ENCODE data around the gene METTL23.
"Not testable (repeated sequence)": the region's sequence is repeated elsewhere in the genome, so short reads cannot be mapped to it uniquely, and the experiment has no call there.

Gene METTL23

GRCh38 chr17:76691379-76692191 lies 35.1 kb upstream of the METTL23 start:
- DNase-seq (ENCODE audit: low read depth in 2 of 3, low spot score in 2 of 3): no peak

GRCh38 chr17:76695059-76695831 lies 31.4 kb upstream of the METTL23 start:
- no peak for DNase-seq (ENCODE audit: low read depth in 2 of 3, low spot score in 2 of 3)

- no peak for DNase-seq (ENCODE audit: low read depth in 2 of 3, low spot score in 2 of 3)
Measured at GRCh38 chr17:76696763-76697701, 29.6 kb upstream of the METTL23 start.

GRCh38 chr17:76697702-76698465 lies 28.8 kb upstream of the METTL23 start:
- no peak for DNase-seq (ENCODE audit: low read depth in 2 of 3, low spot score in 2 of 3)

GRCh38 chr17:76698466-76698977 lies 28.1 kb upstream of the METTL23 start:
- not testable (repeated sequence) for DNase-seq (ENCODE audit: low read depth in 2 of 3, low spot score in 2 of 3)

- DNase-seq (ENCODE audit: low read depth in 2 of 3, low spot score in 2 of 3): no peak
Measured at GRCh38 chr17:76700270-76700616, 26.4 kb upstream of the METTL23 start.

GRCh38 chr17:76700617-76701470 lies 25.8 kb upstream of the METTL23 start:
- no peak for DNase-seq (ENCODE audit: low read depth in 2 of 3, low spot score in 2 of 3)

- no peak for DNase-seq (ENCODE audit: low read depth in 2 of 3, low spot score in 2 of 3)
Measured at GRCh38 chr17:76701471-76701967, 25.1 kb upstream of the METTL23 start.

- no peak for DNase-seq (ENCODE audit: low read depth in 2 of 3, low spot score in 2 of 3)
Measured at GRCh38 chr17:76702076-76702475, 24.6 kb upstream of the METTL23 start.

- no peak for DNase-seq (ENCODE audit: low read depth in 2 of 3, low spot score in 2 of 3)
Measured at GRCh38 chr17:76702941-76703637, 23.6 kb upstream of the METTL23 start.

- DNase-seq (ENCODE audit: low read depth in 2 of 3, low spot score in 2 of 3): no peak
Measured at GRCh38 chr17:76704805-76705204, 21.8 kb upstream of the METTL23 start.

- DNase-seq (ENCODE audit: low read depth in 2 of 3, low spot score in 2 of 3): no peak
Measured at GRCh38 chr17:76706817-76707216, 19.8 kb upstream of the METTL23 start.

- no peak for DNase-seq (ENCODE audit: low read depth in 2 of 3, low spot score in 2 of 3)
Measured at GRCh38 chr17:76707985-76708807, 18.4 kb upstream of the METTL23 start.

GRCh38 chr17:76709077-76709950 lies 17.3 kb upstream of the METTL23 start:
- no peak for DNase-seq (ENCODE audit: low read depth in 2 of 3, low spot score in 2 of 3)

- DNase-seq (ENCODE audit: low read depth in 2 of 3, low spot score in 2 of 3): not testable (repeated sequence)
Measured at GRCh38 chr17:76709951-76710862, 16.4 kb upstream of the METTL23 start.
